SK-N-SH (cell line): ENCODE measurements around the gene ANO4.

Source experiments
- CHD2 ChIP-seq: fragments of 150-350 bp; IDR thresholded peaks from 2 replicates; pipeline ENCODE4 v1.6.1; 2018; ENCODE audit warnings: low read length; ENCODE audit not compliant: partially characterized antibody
- EP300 ChIP-seq, 2 experiments: IDR thresholded peaks; 2 replicates each; pipeline versions ENCODE4 v1.4.0 to v1.6.1; 2012; ENCODE audit warnings: borderline replicate concordance in 1 of 2, low read depth in 1 of 2, low read length in 1 of 2
- EZH2phosphoT487 ChIP-seq: fragments of 200-600 bp; sonication (generic); IDR thresholded peaks from 2 replicates; pipeline ENCODE4 v1.6.1; 2017; ENCODE audit warnings: low read depth, mixed run types, mild to moderate bottlenecking, antibody characterized with exemption, moderate library complexity, borderline replicate concordance
- MXI1 ChIP-seq: IDR thresholded peaks from 2 replicates; pipeline ENCODE4 v1.6.1; 2012; ENCODE audit warnings: mild to moderate bottlenecking, low read depth, low read length, improper control_type of control experiment
- POLR2AphosphoS5 ChIP-seq: IDR thresholded peaks from 2 replicates; pipeline ENCODE4 v1.6.1; 2012; ENCODE audit warnings: low read depth, low read length
- RAD21 ChIP-seq: IDR thresholded peaks from 2 replicates; pipeline ENCODE4 v1.6.1; 2012; ENCODE audit warnings: mild to moderate bottlenecking, low read length
- RCOR1 ChIP-seq: fragments of 150-350 bp; IDR thresholded peaks from 2 replicates; pipeline ENCODE4 v1.6.1; 2017; ENCODE audit warnings: antibody characterized with exemption, low read length
- TCF12 ChIP-seq: IDR thresholded peaks from 2 replicates; pipeline ENCODE4 v1.4.0; 2012
- YY1 ChIP-seq: IDR thresholded peaks from 2 replicates; pipeline ENCODE4 v1.4.0; 2012; ENCODE audit warnings: low read depth, mild to moderate bottlenecking
- TF ChIP-seq, protein P1 (sequence below): fragments of 200-600 bp; sonication (generic); IDR thresholded peaks from 2 replicates; pipeline ENCODE4 v1.6.1; 2017; ENCODE audit warnings: antibody characterized with exemption, mild to moderate bottlenecking, moderate library complexity
- TF ChIP-seq, protein P2 (sequence below): fragments of 150-350 bp; IDR thresholded peaks from 2 replicates; pipeline ENCODE4 v1.6.1; 2017; ENCODE audit warnings: antibody characterized with exemption, low read length, low read depth, borderline replicate concordance
- TF ChIP-seq, protein P3 (sequence below): IDR thresholded peaks from 2 replicates; pipeline ENCODE4 v1.4.0; 2012; ENCODE audit warnings: low read depth, borderline replicate concordance
- TF ChIP-seq, protein P4 (sequence below): IDR thresholded peaks from 2 replicates; pipeline ENCODE4 v1.4.0; 2012; ENCODE audit warnings: low read depth
- TF ChIP-seq, protein P5 (sequence below): IDR thresholded peaks from 2 replicates; pipeline ENCODE4 v1.4.0; 2012; ENCODE audit warnings: low read depth, borderline replicate concordance

DNA sequence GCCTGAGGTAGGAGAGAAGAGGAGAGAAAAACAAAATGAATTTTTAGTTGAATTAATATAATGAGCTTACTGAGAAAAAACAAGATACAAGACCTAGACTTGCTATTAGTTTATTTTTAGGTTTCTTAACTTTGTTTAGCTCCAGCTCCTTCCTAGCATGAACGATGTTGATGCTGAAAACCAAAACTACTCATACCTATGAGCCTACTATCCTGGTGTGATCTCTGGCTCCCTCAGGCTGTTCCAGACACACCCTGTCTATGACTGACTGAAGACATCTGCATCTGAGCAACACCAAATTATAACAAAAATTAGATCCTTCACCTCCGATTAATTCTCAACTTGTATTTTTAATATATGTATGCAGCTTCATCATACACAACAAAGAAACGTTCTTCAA lies 225.1 kb downstream of the ANO4 start:
- TF ChIP-seq RCOR1 (no peak), EP300 (IDR thresholded peaks at IDR 0.05; ENCODE audit: borderline replicate concordance in 1 of 2, low read depth in 1 of 2, low read length in 1 of 2) (no peak), POLR2AphosphoS5 (no peak), CHD2 (no peak), TCF12 (no peak), RAD21 (no peak), MXI1 (no peak), YY1 (no peak), EZH2phosphoT487 (no peak)
- TF ChIP-seq, protein P1, sequence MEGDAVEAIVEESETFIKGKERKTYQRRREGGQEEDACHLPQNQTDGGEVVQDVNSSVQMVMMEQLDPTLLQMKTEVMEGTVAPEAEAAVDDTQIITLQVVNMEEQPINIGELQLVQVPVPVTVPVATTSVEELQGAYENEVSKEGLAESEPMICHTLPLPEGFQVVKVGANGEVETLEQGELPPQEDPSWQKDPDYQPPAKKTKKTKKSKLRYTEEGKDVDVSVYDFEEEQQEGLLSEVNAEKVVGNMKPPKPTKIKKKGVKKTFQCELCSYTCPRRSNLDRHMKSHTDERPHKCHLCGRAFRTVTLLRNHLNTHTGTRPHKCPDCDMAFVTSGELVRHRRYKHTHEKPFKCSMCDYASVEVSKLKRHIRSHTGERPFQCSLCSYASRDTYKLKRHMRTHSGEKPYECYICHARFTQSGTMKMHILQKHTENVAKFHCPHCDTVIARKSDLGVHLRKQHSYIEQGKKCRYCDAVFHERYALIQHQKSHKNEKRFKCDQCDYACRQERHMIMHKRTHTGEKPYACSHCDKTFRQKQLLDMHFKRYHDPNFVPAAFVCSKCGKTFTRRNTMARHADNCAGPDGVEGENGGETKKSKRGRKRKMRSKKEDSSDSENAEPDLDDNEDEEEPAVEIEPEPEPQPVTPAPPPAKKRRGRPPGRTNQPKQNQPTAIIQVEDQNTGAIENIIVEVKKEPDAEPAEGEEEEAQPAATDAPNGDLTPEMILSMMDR = no peak
- TF ChIP-seq, protein P2, sequence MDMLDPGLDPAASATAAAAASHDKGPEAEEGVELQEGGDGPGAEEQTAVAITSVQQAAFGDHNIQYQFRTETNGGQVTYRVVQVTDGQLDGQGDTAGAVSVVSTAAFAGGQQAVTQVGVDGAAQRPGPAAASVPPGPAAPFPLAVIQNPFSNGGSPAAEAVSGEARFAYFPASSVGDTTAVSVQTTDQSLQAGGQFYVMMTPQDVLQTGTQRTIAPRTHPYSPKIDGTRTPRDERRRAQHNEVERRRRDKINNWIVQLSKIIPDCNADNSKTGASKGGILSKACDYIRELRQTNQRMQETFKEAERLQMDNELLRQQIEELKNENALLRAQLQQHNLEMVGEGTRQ = no peak
- TF ChIP-seq, protein P3, sequence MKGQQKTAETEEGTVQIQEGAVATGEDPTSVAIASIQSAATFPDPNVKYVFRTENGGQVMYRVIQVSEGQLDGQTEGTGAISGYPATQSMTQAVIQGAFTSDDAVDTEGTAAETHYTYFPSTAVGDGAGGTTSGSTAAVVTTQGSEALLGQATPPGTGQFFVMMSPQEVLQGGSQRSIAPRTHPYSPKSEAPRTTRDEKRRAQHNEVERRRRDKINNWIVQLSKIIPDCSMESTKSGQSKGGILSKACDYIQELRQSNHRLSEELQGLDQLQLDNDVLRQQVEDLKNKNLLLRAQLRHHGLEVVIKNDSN = no peak
- TF ChIP-seq, protein P4, sequence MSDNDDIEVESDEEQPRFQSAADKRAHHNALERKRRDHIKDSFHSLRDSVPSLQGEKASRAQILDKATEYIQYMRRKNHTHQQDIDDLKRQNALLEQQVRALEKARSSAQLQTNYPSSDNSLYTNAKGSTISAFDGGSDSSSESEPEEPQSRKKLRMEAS = no peak
- TF ChIP-seq, protein P5, sequence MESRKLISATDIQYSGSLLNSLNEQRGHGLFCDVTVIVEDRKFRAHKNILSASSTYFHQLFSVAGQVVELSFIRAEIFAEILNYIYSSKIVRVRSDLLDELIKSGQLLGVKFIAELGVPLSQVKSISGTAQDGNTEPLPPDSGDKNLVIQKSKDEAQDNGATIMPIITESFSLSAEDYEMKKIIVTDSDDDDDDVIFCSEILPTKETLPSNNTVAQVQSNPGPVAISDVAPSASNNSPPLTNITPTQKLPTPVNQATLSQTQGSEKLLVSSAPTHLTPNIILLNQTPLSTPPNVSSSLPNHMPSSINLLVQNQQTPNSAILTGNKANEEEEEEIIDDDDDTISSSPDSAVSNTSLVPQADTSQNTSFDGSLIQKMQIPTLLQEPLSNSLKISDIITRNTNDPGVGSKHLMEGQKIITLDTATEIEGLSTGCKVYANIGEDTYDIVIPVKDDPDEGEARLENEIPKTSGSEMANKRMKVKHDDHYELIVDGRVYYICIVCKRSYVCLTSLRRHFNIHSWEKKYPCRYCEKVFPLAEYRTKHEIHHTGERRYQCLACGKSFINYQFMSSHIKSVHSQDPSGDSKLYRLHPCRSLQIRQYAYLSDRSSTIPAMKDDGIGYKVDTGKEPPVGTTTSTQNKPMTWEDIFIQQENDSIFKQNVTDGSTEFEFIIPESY = no peak
